ENCODE data around the gene ADCK1.
"Not testable (repeated sequence)": the region's sequence is repeated elsewhere in the genome, so short reads cannot be mapped to it uniquely, and the experiment has no call there.

ADCK1 gene

DNA sequence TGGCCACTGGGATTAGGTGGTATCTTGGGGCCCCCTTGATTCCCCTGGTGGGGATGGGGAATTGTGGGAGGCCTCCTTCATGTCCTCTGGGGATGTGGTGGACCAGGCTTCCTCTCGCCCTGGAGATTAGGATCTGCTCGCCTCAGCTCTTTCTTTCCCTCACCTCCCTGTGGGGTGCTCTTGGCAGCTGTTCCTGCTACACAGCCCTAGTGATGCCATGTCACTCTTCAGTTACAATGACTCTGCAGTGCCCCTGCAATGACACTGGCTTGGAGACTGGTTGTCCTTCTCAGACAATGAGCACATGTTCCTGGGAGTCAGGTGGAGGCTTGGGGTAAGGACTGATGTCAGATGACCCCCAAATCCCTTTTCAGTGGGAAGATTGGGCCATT lies 83.9 kb downstream of the ADCK1 start:
- DNase-seq = no peak
- in situ Hi-C loops (cut with HindIII; ENCODE audit: low pct_ligation_motif_present, low pct_unique_long_range_greater_than_20kb, low sequenced_read_pairs) = no loop called here

DNA sequence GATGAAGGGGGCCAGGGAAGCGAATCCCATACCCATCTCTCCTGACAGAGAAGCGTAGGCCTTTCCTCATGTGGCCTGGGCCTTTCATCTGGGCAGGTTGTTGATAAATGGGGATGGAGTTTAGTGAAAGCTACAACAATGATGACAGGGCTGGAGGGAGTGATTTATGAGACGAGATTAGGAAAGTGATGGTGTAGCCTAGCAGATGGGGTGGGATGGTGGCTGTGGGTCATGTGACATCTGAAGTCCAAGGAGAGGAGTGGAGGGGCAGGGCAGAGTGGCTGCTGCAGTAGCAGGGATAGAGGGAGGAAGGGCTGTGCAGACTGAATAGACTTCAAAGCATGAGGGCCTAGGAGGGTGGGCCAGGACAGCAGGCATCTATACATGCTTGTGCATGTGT lies 85.5 kb downstream of the ADCK1 start:
- no peak for DNase-seq
- in situ Hi-C loops (cut with HindIII; ENCODE audit: low pct_ligation_motif_present, low pct_unique_long_range_greater_than_20kb, low sequenced_read_pairs) = no loop called here

DNA sequence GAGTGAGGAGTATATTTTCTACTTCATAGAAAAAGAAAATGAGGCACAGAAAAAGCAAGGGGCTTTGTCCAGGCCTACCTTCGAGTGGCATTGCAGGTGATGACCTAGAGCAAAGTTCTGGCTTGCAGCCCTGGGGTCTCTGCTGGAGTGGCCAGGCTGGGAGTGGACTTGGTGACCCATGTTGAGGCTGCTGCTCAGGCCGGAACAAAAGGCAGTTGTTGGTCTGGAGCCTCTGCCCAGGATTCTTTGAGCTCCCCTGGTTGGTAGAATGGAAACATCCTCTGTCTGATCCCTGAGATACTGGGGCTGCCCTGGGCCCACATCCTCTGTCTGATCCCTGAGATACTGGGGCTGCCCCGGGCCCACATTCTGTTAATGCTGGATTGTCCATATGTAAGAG lies 86.1 kb downstream of the ADCK1 start:
- in situ Hi-C loops (cut with HindIII; ENCODE audit: low pct_ligation_motif_present, low pct_unique_long_range_greater_than_20kb, low sequenced_read_pairs) = no loop called here

GRCh38 chr14:77888903-77889302 lies 89.0 kb downstream of the ADCK1 start:
- in situ Hi-C loops (cut with HindIII; ENCODE audit: low pct_ligation_motif_present, low pct_unique_long_range_greater_than_20kb, low sequenced_read_pairs); DNase-seq: not testable (repeated sequence)

More for the DNA sequence above, 86.1 kb downstream of the ADCK1 start:
- no peak for DNase-seq

GRCh38 chr14:77889971-77890442 lies 90.1 kb downstream of the ADCK1 start:
- in situ Hi-C loops (cut with HindIII; ENCODE audit: low pct_ligation_motif_present, low pct_unique_long_range_greater_than_20kb, low sequenced_read_pairs) = no loop called here
- no peak for DNase-seq

DNA sequence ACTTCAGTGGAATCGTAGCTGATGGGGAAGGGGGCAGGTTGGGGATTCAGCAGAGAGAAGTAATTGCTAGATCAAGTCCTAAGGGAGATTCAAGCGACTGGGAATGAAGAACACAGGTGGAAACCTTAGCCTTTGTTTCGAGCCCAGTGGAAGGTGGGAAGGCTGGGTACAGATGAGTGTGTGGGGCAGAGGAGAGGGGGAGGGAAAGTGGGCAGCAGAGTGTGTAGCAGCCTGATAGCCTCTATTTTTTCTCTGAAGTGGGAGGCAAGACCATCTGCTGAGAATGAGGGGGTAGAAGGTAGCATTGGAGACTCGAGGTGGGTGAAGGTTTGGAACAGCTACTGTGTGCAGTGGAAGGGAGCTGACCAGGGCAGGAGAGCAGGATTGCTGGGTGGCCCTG lies 91.0 kb downstream of the ADCK1 start:
- in situ Hi-C loops (cut with HindIII; ENCODE audit: low pct_ligation_motif_present, low pct_unique_long_range_greater_than_20kb, low sequenced_read_pairs) = no loop called here
- DNase-seq = no peak

DNA sequence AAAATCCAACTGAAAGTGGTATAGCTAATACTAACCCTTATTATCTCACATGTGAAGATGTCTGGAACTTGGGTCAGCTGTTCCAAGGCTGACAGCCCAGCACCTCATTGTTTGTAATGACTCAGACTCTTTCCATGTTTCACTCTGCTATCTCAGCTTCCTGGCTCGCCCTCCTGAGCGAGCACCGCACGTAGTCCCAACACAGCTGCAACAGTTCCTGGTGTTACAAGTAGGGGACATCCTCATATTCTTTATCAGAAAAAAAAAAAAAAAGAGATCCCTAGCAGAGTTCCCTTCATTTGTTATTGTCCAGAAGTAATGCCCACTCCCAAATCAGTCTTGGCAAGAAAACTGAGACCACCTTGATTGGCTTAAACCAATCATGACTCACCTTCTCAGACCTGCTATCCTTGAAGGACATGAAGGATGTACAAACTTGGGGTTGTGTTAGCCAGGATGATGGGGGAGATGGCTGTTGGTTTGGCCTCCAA lies 92.5 kb downstream of the ADCK1 start:
- DNase-seq = no peak
- in situ Hi-C loops (cut with HindIII; ENCODE audit: low pct_ligation_motif_present, low pct_unique_long_range_greater_than_20kb, low sequenced_read_pairs) = no loop called here

DNA sequence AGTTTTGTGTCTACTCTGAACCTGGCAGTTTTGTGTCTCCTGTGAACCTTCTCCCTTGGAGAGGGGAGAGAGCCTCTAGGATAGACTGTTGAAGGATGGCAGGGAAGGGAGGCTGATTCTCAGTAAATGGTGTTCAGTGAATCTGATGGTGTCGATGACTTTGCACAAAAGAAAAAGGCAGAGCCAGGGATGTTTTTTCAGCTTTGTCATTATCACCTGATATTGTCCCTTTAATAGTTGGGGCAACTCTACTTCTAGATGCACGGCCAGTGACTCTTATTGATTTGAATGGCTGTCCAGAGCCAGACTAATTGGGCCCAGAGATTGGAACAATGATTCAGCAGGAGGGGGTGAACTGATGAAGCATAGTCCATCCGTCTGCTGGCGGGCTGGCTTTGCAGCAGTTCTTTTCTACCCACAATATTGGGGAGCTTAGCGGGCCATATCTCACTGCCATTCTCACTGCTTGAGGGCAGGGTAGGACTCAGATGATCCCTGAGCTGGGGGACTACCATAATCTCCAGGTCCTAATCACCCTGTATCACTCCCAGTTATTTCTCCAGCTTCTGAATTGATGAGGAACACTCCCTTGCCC lies 93.1 kb downstream of the ADCK1 start:
- DNase-seq = no peak
- in situ Hi-C loops (cut with HindIII; ENCODE audit: low pct_ligation_motif_present, low pct_unique_long_range_greater_than_20kb, low sequenced_read_pairs) = no loop called here

DNA sequence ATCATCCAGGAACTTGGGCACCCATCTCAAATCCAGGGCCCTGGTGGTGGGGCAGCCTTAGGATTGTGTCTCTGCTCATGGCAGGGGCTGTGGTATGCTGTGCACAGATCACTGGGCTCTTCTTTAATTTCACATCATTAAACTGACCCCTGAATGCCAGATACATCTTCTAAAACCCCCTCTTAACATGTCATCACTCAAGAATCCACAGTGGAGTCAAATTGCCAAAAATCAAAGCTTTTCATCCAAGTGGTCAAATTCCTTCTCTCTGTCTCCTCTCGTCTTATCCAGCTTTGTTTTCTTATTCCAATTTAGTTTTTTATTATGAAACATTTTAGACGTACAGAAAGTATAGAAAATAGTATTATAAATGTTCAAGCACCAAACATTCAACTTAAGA lies 97.5 kb downstream of the ADCK1 start:
- in situ Hi-C loops (cut with HindIII; ENCODE audit: low pct_ligation_motif_present, low pct_unique_long_range_greater_than_20kb, low sequenced_read_pairs) = no loop called here
- DNase-seq = no peak

DNA sequence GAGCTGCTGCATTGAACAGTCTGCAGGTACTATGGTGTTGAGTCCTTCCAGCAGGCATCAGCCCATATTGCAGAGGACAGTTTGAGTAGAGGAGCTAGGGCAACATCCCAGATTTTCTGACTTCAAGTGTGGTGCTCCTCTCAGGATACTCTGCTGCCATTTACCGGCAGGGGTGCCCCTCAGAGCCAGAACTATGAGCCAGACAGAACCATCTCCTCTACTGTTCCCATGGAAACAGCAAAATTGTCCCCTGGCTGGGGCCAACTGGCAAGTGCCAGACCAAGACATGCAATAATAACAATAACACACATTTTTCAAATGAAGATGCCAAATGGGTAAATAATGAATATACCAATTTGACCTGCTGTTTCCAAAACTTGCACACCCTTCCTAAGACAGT lies 102.9 kb downstream of the ADCK1 start:
- DNase-seq = no peak
- in situ Hi-C loops (cut with HindIII; ENCODE audit: low pct_ligation_motif_present, low pct_unique_long_range_greater_than_20kb, low sequenced_read_pairs) = no loop called here

DNA sequence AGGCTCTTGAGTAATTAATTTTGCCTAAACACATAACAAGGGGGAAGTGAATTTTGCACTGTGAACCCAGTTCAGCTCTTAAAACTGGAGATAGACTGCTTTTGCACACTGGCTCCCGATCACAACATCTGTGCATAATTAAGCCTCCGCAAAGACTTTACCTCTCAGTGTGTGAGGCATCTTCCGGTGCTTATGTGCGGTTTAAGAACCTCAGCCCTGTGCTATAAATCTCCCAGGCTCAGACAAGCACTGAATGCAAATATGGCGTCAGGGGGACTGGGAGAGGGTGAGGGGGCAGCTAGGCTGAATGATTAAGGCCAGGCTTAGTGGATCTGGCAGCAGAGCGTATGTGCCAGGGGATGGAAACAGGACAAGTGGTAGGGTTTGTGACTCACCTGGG lies 103.3 kb downstream of the ADCK1 start:
- DNase-seq = no peak
- in situ Hi-C loops (cut with HindIII; ENCODE audit: low pct_ligation_motif_present, low pct_unique_long_range_greater_than_20kb, low sequenced_read_pairs) = no loop called here

- no peak for DNase-seq
- in situ Hi-C loops (cut with HindIII; ENCODE audit: low pct_ligation_motif_present, low pct_unique_long_range_greater_than_20kb, low sequenced_read_pairs) = no loop called here
These were observed 104.2 kb downstream of the ADCK1 start for GRCh38 chr14:77903937-77904617.

GRCh38 chr14:77906446-77906845 lies 106.5 kb downstream of the ADCK1 start:
- in situ Hi-C loops (cut with HindIII; ENCODE audit: low pct_ligation_motif_present, low pct_unique_long_range_greater_than_20kb, low sequenced_read_pairs) = no loop called here
- DNase-seq = no peak

DNA sequence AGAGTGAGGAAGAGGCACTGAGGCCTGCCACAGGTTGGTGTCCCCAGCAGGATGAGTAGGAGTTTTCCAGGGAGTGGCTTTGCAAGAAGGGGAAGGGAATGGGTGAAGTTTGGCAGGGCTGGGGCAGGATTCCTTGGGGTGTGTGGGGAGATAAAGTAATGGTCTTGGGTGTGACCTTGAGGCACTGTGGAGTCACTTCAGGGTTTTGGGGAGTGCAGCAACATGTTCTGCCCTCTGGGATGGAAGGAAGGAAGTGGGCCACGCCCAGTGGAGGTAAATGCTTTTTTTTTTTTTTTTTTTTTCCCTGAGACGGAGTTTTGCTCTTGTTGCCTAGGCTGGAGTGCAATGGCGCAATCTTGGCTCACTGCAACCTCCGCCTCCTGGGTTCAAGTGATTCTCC lies 108.9 kb downstream of the ADCK1 start:
- DNase-seq = no peak
- in situ Hi-C loops (cut with HindIII; ENCODE audit: low pct_ligation_motif_present, low pct_unique_long_range_greater_than_20kb, low sequenced_read_pairs) = no loop called here

DNA sequence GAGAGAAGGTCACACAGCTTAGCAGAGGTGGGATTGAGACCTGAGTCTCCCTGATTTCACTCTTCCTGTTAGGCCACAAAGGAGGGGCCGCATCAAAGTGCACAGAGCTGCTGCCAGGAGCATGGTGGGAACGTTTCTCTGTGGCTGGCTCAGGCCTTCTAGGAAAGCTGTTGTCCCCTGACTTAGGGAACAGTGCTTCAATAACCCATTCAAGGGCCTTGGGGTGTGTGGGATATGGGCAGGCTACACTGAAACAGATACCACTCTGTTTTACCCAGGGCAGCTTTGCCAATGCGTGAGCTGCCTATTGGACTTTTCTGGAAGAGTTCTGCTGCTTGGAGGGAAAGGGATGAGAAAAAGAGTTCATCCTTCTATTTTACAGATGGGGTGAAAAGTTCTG lies 110.0 kb downstream of the ADCK1 start:
- in situ Hi-C loops (cut with HindIII; ENCODE audit: low pct_ligation_motif_present, low pct_unique_long_range_greater_than_20kb, low sequenced_read_pairs) = no loop called here

DNA sequence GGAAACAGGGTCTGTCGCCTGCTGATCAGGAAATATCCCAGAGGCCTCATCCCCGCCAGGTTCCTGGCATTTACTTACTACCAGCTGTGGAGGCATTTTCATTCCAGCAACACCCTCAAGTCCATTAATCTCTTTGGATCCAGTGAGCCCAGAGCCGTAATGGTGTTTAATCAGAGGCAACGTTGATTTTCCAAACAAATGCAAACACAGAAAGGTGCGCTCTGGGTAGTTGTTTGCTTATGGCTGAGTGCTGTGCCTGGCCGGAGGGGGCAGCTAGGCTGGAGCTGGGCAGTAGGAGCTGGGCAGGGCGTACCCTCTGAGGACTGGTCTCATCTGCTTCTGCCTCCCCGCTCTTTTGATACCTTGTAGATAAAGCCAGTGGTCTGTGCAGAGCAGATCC lies 110.6 kb downstream of the ADCK1 start:
- in situ Hi-C loops (cut with HindIII; ENCODE audit: low pct_ligation_motif_present, low pct_unique_long_range_greater_than_20kb, low sequenced_read_pairs) = no loop called here
- no peak for DNase-seq

More for the DNA sequence above, 110.0 kb downstream of the ADCK1 start:
- no peak for DNase-seq

- no peak for DNase-seq
- in situ Hi-C loops (cut with HindIII; ENCODE audit: low pct_ligation_motif_present, low pct_unique_long_range_greater_than_20kb, low sequenced_read_pairs) = no loop called here
These were observed 111.4 kb downstream of the ADCK1 start for GRCh38 chr14:77911356-77911755.

DNA sequence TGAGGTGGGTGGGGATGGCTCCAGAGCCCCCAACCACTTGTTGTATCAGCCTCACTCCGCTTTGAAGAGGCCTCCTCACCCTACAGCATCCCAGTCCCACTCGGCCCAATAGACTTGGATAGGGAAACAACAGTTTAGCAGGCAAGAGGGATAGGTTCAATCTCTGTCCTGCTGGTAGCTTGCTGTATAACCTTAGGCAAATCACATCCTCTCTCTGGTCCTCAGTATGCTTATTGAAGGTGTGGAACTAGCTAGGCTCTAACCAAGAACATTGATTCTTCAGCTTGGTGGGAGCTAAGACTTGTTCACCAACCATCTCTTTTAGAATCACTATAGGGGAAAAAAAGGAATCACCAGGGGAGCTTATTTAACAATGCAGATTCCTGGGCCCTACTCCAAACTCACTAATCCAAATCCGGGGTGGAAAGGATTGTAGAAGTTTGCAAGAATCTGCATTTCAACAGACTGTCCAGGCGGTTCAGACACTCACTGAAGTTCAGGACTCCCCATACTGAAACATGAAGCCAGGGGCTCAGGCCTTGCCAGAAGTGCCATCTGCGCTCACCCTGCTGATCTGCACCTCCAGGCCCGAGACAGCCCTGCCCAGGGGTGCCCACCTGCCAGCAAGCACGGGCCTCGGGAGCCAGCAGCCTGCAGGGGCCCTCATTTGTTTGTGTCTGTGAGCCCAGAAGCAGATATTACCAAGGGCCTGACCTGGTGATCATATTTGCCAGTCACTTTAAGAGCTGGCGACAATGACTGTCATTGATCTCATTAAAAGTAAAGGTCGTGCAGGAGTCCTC lies 113.0 kb downstream of the ADCK1 start:
- in situ Hi-C loops (cut with HindIII; ENCODE audit: low pct_ligation_motif_present, low pct_unique_long_range_greater_than_20kb, low sequenced_read_pairs) = no loop called here
- no peak for DNase-seq

DNA sequence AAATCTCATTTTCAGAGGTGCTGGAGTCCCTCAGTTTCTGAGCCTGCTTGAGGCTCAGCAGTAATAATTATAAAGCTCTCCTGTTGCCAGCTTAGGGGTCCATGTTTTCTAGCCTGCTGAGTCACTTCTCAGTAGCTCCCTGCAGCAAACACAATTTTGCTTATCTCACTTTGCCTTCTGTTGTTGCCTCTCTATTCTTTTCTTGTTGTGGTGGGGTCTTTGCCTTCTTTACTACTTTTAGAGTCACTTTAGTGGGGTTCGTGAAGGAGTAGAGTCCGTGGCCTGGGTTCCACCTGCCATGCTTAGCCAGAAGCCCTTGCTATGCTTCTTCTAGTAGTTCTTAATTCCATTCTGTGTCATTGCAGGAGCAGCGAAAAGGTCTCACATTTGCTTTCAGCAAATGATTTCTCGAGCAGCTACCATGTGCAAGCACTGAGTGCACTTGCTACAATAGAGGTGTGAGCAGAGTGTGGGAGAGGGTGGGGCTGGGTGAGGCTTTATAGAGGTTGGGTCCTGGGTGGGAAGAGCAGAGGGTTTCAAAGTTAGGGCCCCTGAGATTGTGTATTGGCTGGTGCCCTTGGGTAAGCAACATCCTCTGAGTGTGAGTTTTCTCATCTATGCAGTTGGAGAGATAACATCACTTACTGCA lies 114.3 kb downstream of the ADCK1 start:
- DNase-seq = no peak
- in situ Hi-C loops (cut with HindIII; ENCODE audit: low pct_ligation_motif_present, low pct_unique_long_range_greater_than_20kb, low sequenced_read_pairs) = no loop called here

Data from ACHN (cell line).